ENCODE results near the gene CBFA2T2.
"Not testable (repeated sequence)": the region's sequence is repeated elsewhere in the genome, so short reads cannot be mapped to it uniquely, and the experiment has no call there.

Gene CBFA2T2

GRCh38 chr20:33685328-33686099 is 195.6 kb downstream of the CBFA2T2 start:
- DNase-seq: no peak

- DNase-seq: peak; percentile 85
Measured at GRCh38 chr20:33686100-33686983, 196.4 kb downstream of the CBFA2T2 start, which contains the start of gene E2F1. Gene E2F1 (minus strand): TSS chr20:33686385. CDS start chr20:33686264, 121 bp downstream.

GRCh38 chr20:33686984-33687366 is 197.1 kb downstream of the CBFA2T2 start:
- DNase-seq: no peak

DNA sequence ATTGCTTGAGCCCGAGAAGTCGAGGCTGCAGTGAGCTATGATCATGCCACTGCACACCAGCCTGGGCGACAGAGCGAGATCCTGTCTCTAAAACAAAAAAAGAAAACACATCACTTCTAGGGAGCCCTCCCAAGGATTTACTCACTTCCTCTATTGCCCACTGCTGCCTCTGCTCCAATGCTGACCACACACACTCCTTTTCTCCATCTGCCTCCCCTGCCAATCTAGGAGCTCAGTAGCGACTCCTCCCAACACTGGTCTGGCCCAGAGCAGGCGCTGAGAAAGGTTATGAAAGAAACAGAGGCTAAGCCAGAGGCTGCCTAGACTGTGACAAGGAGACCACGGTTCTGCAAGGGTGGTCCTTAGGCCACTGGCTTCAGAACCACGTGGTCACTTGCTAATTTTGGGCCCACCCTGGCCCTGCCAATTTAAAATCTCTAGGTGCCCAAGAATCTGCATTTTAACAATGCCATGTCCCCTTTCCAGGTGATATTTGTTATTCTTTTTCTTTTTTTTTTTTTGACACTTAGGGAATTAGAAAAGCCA is 197.5 kb downstream of the CBFA2T2 start:
- no peak for DNase-seq

GRCh38 chr20:33687993-33688937 is 198.4 kb downstream of the CBFA2T2 start:
- DNase-seq: no peak

GRCh38 chr20:33688938-33689424 is 199.1 kb downstream of the CBFA2T2 start:
- no peak for DNase-seq

GRCh38 chr20:33689493-33689892 is 199.6 kb downstream of the CBFA2T2 start:
- no peak for DNase-seq

DNA sequence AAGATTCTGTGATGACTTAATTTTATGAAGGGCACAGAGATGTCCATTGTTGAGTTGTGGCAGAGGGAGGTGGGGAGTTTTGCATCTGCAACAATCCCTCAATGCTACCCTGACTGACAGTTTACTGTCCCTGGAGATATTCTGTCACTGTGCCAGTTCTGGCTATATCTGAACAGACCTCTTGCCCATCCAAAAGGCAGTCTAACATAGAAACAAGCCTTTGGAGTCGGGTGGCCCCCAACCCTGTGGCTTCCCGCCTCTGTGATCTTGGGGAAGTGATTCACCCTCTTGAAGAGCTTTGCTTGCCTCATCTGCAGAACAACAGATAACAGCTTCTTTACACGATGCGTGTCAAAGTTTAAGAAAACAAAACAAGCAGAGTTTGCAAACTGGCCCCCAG is 200.1 kb downstream of the CBFA2T2 start:
- no peak for DNase-seq

- DNase-seq: no peak
Measured at GRCh38 chr20:33693289-33693688, 203.4 kb downstream of the CBFA2T2 start.

- DNase-seq: no peak
Measured at GRCh38 chr20:33693741-33694638, 204.1 kb downstream of the CBFA2T2 start.

GRCh38 chr20:33694639-33695012 is 204.7 kb downstream of the CBFA2T2 start:
- no peak for DNase-seq

DNA sequence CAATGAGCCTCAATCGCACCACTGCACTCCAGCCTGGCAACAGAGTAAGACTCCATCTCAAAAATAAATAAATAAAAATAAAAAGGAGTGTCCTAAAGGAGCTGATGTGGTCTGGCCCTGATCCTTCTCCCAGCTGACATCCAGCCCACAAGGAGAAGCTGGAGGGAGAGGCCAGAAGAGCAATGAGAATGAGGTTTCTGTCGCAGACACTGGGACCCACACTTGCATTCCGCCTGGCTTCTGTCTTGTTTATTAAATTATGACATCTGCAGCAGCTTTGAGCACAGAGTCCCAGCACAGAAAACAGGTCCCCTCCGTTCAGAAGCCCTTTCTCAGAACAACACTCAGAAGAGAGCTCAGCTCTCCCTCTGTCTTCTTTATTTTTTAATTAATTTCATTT is 206.6 kb downstream of the CBFA2T2 start:
- no peak for DNase-seq

DNA sequence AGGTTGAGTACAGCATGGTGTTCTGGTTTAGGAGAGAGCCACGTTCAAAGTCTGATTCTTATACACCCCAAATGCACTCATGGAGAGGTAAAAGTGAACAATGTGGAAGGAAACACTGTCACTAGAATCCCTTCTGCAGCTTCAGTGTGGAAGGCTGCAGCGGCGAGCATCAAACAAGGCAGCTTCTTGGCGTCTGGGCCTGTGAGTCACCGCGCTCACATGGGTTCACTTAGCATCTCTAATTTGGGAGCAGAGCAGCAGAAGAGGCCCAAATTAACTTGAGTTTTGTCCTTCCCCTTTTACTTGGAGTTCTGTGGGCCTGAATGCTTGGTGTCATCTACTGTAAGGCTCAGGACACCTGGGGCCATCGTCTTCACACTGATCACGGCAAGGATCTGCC is 207.2 kb downstream of the CBFA2T2 start:
- DNase-seq: no peak

GRCh38 chr20:33698966-33699365 is 209.1 kb downstream of the CBFA2T2 start:
- DNase-seq: not testable (repeated sequence)
